ENCODE measurements around the gene CHRM5. TPM values are rescaled to one million over a fixed set of nuclear protein-coding genes. Genes with fewer than 3 reads are reported as not detected.

The CHRM5 gene
- total and polyA plus RNA-seq, 3 donors from 2014 or later, result 0.81 to 1.3 (median 0.94) TPM

DNA sequence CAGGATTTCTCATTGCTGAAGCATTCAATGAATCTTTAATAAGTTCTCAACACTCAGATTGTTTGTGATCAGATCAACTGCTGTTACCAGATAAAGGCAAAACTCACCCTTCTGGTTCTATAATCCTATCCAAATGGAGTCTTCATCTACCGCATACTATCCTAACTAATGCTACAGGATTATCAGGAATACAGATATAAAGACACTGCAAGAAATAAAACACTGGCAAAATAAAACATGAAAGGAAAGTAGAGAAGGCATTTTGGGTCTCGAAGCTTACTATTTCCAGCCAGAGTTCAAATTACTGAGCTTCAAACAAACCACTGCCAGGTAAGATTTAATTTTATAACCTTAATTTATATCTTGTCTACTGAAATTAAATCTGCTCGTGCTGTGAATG is 524 bp downstream of the CHRM5 start:
- no peak overlapping the region for H3K4me3 ChIP-seq
- no peaks in the 10 kb centered on the region for H3K9me3 ChIP-seq
- DNase-seq, result no peak
- TF ChIP-seq POLR2A (IDR thresholded peaks at IDR 0.05), result no peak
- TF ChIP-seq, protein P1, sequence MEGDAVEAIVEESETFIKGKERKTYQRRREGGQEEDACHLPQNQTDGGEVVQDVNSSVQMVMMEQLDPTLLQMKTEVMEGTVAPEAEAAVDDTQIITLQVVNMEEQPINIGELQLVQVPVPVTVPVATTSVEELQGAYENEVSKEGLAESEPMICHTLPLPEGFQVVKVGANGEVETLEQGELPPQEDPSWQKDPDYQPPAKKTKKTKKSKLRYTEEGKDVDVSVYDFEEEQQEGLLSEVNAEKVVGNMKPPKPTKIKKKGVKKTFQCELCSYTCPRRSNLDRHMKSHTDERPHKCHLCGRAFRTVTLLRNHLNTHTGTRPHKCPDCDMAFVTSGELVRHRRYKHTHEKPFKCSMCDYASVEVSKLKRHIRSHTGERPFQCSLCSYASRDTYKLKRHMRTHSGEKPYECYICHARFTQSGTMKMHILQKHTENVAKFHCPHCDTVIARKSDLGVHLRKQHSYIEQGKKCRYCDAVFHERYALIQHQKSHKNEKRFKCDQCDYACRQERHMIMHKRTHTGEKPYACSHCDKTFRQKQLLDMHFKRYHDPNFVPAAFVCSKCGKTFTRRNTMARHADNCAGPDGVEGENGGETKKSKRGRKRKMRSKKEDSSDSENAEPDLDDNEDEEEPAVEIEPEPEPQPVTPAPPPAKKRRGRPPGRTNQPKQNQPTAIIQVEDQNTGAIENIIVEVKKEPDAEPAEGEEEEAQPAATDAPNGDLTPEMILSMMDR (IDR thresholded peaks at IDR 0.05), result no peak
- WGBS, 2 donors, result 67 to 76% methylated on average over 3 of the region's 3 CpGs
- no peaks in the 10 kb centered on the region for H3K27me3 ChIP-seq
- H3K4me1 ChIP-seq, result no peaks in the 10 kb centered on the region
- H3K36me3 ChIP-seq (ENCODE audit: low read depth, missing control alignments), result no peaks in the 10 kb centered on the region
- intact Hi-C loops (cut with DNase I; ENCODE audit: low total_unique reads), result no loop called here
- no peak overlapping the region for H3K27ac ChIP-seq

DNA sequence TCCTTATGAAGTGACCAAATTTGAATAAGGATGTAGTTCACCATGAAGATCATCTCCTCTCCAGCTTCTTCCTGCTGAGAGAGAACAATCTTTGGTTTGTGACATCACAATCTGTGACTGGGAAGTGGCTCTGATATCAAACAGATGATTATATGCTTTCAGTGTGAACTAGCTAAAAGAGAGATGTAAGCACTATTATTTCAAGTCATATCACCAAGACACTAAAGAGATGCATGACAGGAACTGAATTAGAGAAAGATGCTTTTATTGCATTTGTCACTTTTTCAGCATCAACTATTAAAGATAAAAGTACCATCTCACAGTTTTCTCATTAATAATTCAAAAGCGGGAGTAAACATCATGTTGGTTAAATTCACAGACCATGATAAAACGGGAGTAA is 3.5 kb downstream of the CHRM5 start:
- H3K36me3 ChIP-seq (ENCODE audit: low read depth, missing control alignments), result no peaks in the 10 kb centered on the region
- TF ChIP-seq POLR2A (IDR thresholded peaks at IDR 0.05), result no peak
- TF ChIP-seq, protein P1 (IDR thresholded peaks at IDR 0.05), result no peak
- H3K9me3 ChIP-seq, result no peaks in the 10 kb centered on the region
- H3K27me3 ChIP-seq, result no peaks in the 10 kb centered on the region
- DNase-seq, result no peak
- no peak overlapping the region for H3K27ac ChIP-seq
- no peak overlapping the region for H3K4me3 ChIP-seq
- intact Hi-C loops (cut with DNase I; ENCODE audit: low total_unique reads), result no loop called here
- H3K4me1 ChIP-seq, result no peaks in the 10 kb centered on the region
- WGBS, 2 donors, result 87 to 88% methylated on average over 2 of the region's 2 CpGs

DNA sequence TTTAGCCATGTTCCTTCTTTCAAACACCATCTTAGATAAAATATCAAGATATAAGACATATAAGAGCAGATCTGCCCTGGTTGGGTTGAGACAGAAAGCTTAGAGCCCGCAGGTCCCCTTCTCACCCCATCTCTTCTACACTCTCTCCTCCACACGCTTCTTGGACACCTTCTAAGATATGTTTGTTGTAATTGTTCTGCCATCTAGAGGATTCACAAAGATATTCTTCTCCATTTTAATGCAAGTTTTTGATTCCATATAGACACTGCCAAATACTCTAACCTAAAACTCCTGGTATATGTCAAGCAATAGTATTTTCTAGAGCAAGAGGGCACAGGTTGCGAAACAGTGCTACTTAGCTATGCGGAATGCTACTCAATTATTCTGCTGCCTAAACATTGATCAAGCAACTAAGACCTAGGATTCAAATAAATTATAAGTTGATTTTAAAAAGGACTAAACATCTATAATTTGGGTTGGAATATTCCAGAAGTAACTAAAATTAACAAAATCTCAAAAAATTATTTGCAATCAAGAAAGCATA is 6.8 kb downstream of the CHRM5 start:
- TF ChIP-seq, protein P1 (IDR thresholded peaks at IDR 0.05), result no peak
- TF ChIP-seq POLR2A (IDR thresholded peaks at IDR 0.05), result no peak
- no peaks in the 10 kb centered on the region for H3K27me3 ChIP-seq
- WGBS, 2 donors, result 84 to 89% methylated on average over 4 of the region's 4 CpGs
- no peak overlapping the region for H3K4me3 ChIP-seq
- no peak overlapping the region for H3K27ac ChIP-seq
- H3K9me3 ChIP-seq, result no peaks in the 10 kb centered on the region
- H3K36me3 ChIP-seq (ENCODE audit: low read depth, missing control alignments), result no peaks in the 10 kb centered on the region
- no peak for DNase-seq
- H3K4me1 ChIP-seq, result no peaks in the 10 kb centered on the region
- intact Hi-C loops (cut with DNase I; ENCODE audit: low total_unique reads), result no loop called here

DNA sequence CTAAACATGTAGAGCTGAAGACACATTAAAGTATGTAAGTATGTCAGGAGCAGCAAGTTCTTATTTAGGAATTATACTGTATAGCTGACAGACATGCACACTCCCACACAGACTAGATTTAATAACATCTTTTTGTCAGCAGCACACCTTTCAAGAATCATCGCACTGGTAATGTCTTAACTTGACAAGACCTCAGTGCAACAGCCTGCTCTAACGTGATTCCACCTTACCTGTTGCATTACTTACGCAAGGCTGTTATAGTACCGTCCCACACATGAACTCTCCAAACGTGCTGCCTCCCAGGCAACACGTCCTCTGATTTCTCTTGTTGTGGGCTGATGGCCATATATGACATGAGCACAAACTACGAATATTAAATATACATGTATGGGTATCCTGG is 11.9 kb downstream of the CHRM5 start:
- Histone ChIP-seq H3K4me3 (no peak overlapping the region), H3K9me3 (no peaks in the 10 kb centered on the region), H3K27ac (no peak overlapping the region), H3K27me3 (no peaks in the 10 kb centered on the region), H3K36me3 (ENCODE audit: low read depth, missing control alignments) (no peaks in the 10 kb centered on the region), H3K4me1 (peaks cover 4% of the 10 kb centered on the region)
- TF ChIP-seq, protein P1 (IDR thresholded peaks at IDR 0.05), result no peak
- TF ChIP-seq POLR2A (IDR thresholded peaks at IDR 0.05), result no peak
- intact Hi-C loops (cut with DNase I; ENCODE audit: low total_unique reads), result no loop called here
- DNase-seq, result no peak
- WGBS, 2 donors, result 63 to 66% methylated on average over 7 of the region's 7 CpGs

DNA sequence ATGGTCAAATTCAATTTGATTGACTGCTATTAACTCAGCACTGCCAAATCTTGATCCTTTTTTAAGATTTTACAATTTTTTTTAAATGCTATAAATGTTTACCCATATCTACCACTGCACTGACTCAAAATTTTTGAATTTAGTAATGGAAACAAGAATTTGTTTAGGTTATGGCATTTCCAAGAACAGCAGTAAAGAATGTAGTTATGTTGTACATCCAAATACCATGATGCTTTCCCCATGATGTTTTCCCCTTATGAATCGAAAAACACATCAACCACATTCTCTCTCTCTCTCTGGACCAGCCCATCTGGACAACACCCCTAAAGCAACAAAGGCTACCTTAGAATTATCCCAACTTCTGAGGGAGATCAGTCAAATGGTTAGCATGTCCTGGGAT is 14.2 kb downstream of the CHRM5 start:
- WGBS, 2 donors, result 83 to 93% methylated on average over 1 of the region's 1 CpG
- intact Hi-C loops (cut with DNase I; ENCODE audit: low total_unique reads), result no loop called here
- H3K27me3 ChIP-seq, result no peaks in the 10 kb centered on the region

More for the DNA sequence above, 14.2 kb downstream of the CHRM5 start:
- DNase-seq, result no peak
- Histone ChIP-seq H3K9me3 (no peaks in the 10 kb centered on the region), H3K27ac (no peak overlapping the region), H3K36me3 (ENCODE audit: low read depth, missing control alignments) (no peaks in the 10 kb centered on the region), H3K4me1 (peaks cover 10% of the 10 kb centered on the region), H3K4me3 (no peak overlapping the region)
- TF ChIP-seq POLR2A (IDR thresholded peaks at IDR 0.05), result no peak
- TF ChIP-seq, protein P1 (IDR thresholded peaks at IDR 0.05), result no peak
